C4-2B (cell line): ENCODE results near the gene PGRMC2.

Source experiments
- H3K27ac ChIP-seq: fragments of 450-650 bp; 2 replicates; pipeline ENCODE4 v1.5.1; 2017
- CTCF ChIP-seq: fragments of 450-650 bp; conservative IDR thresholded peaks from 2 replicates; pipeline ENCODE4 v1.5.1; 2017; ENCODE audit warnings: mild to moderate bottlenecking
- ZFX ChIP-seq: fragments of 450-650 bp; IDR thresholded peaks from 2 replicates; pipeline ENCODE4 v1.6.1; 2017

Gene PGRMC2

GRCh38 chr4:128298852-128299251 lies 11.2 kb upstream of the PGRMC2 start:
- TF ChIP-seq CTCF (no peak; the same call in 1 of the 2 replicates), ZFX (no peak)
- no peak overlapping the region for H3K27ac ChIP-seq

- TF ChIP-seq CTCF = no peak
- TF ChIP-seq ZFX = no peak
- no peak overlapping the region for H3K27ac ChIP-seq
Observed at GRCh38 chr4:128298146-128298758, 10.6 kb upstream of the PGRMC2 start.

- TF ChIP-seq ZFX = no peak
- no peak for TF ChIP-seq CTCF
- H3K27ac ChIP-seq = no peak overlapping the region
Observed at GRCh38 chr4:128295255-128295654, 7.6 kb upstream of the PGRMC2 start.

- no peak overlapping the region for H3K27ac ChIP-seq
- TF ChIP-seq CTCF (no peak), ZFX (no peak)
Observed at GRCh38 chr4:128294464-128294863, 6.9 kb upstream of the PGRMC2 start.

GRCh38 chr4:128292349-128292748 lies 4.7 kb upstream of the PGRMC2 start:
- H3K27ac ChIP-seq = no peak overlapping the region
- TF ChIP-seq CTCF = no peak
- TF ChIP-seq ZFX = no peak

- TF ChIP-seq ZFX (no peak), CTCF (no peak)
Observed at GRCh38 chr4:128291096-128291495, 3.5 kb upstream of the PGRMC2 start.

GRCh38 chr4:128290526-128290925 lies 2.9 kb upstream of the PGRMC2 start:
- no peak overlapping the region for H3K27ac ChIP-seq
- TF ChIP-seq CTCF (no peak), ZFX (no peak)

More at GRCh38 chr4:128291096-128291495, 3.5 kb upstream of the PGRMC2 start:
- H3K27ac ChIP-seq = no peak overlapping the region
